Stimulated activated naive CD8-positive, alpha-beta T cell treated with anti-CD3 and anti-CD28 coated beads, Interleukin-15, amount 100 ng/mL, for 72 hours (primary cell): Measurements from ENCODE around the gene PIN4.

Experiments
- ATAC-seq: fragments of 150-1000 bp; cut with Tn5 transposase; 2 replicates; pipeline ENCODE4 v1.10.0; 2021; ENCODE audit warnings: mild to moderate bottlenecking, moderate library complexity
- DNase-seq, 2 donors: peaks; one replicate each; pipeline ENCODE4 v3.0.0; 2021 to 2022
- H3K27ac Mint-ChIP-seq, 2 donors: one replicate each; pipeline ENCODE4 v1.8.0; 2022; ENCODE audit warnings: mild to moderate bottlenecking in 2 of 2, mixed read lengths in 2 of 2, moderate library complexity in 2 of 2
- H3K27me3 Mint-ChIP-seq: one replicate; pipeline ENCODE4 v1.8.0; 2022; ENCODE audit warnings: mixed read lengths
- H3K4me1 Mint-ChIP-seq: one replicate; pipeline ENCODE4 v1.8.0; 2022; ENCODE audit warnings: mild to moderate bottlenecking, mixed read lengths
- H3K4me3 Mint-ChIP-seq, 2 donors: one replicate each; pipeline ENCODE4 v1.8.0; 2022; ENCODE audit warnings: mild to moderate bottlenecking in 2 of 2, mixed read lengths in 2 of 2, moderate library complexity in 1 of 2
- H3K9me3 Mint-ChIP-seq, 2 donors: one replicate each; pipeline ENCODE4 v1.8.0; 2022; ENCODE audit warnings: mixed read lengths in 2 of 2

PIN4 gene

DNA sequence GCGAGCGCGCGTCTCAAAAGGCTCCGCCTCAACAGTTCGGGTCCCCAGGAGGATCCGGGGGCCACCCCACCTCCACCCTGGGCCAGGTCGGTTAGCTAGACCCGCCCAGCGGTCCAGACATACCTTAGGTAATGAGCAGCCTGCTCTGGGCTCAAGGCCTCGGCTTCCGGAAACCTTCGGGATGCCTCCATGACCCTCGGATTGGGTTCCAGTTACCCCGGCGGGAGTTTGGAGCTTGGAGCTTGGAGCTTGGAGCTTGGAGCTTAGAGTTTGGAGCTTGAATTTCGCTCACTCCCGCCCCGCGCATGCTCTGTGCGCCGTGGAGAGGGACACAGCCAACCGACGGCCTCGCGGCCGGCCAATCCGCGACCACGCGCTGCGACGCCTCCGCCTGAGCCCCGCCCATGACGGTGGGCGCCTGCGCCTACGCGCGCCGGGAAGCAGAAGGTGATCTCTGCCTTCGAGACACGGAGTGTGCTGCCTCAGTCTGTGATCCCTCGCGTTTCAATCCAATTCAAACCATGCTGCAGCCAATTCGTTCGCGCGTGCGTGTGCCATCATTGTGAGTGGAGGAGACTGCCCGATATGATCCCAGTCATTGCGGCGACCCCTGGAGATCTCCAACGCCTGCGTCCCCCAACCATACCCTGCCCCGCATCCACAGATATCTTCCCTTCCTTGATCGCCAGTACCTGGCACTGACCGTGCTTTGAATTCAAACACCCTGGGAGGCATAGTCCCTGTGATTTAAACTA, 57.3 kb downstream of the PIN4 start, which contains the start of gene ERCC6L:
Gene ERCC6L, minus strand, starts transcription at position 307 of the 755 bp plus-strand sequence. Its CDS starts 116 bp downstream, at position 191.
- ATAC-seq, result peak; percentile 98
- Mint-ChIP-seq H3K4me3 (peak within 1 kb of the TSS; percentile 83 to 84), H3K27ac (peak within 1 kb of the TSS; percentile 27 to 59), H3K4me1 (peaks cover 13% of the 10 kb centered on the region), H3K27me3 (no peaks in the 10 kb centered on the region), H3K9me3 (no peaks in the 10 kb centered on the region)
- peak; percentile 84 to 89 for DNase-seq

DNA sequence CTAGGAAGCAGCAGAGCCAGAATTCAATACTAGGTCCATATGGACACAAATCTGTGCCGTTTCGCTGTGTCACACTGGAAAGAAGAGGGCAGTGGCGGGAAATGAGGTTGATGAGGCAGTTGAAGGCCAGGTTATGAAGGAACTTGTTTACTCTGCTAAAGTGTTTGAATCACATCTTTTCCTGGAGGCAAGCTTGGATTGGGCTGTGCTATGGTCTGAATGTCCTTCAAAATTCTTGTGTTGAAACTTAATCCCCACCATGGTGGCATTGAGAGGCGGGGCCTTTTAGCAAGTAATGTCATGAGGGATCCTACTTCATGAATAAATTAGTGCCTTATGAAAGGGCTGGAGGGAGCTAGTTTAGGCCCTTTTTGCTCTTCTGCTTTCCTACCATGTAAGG, 59.4 kb downstream of the PIN4 start:
- Mint-ChIP-seq H3K4me1 (peaks cover 13% of the 10 kb centered on the region), H3K9me3 (no peaks in the 10 kb centered on the region), H3K27ac (no peak overlapping the region), H3K4me3 (no peak overlapping the region), H3K27me3 (no peaks in the 10 kb centered on the region)
- DNase-seq, result no peak
- no peak for ATAC-seq

- Mint-ChIP-seq H3K4me3 (no peak overlapping the region), H3K4me1 (peaks cover under 1% of the 10 kb centered on the region), H3K27ac (no peak overlapping the region), H3K27me3 (no peaks in the 10 kb centered on the region), H3K9me3 (no peaks in the 10 kb centered on the region)
- ATAC-seq, result no peak
- DNase-seq, result no peak
These were observed 61.9 kb downstream of the PIN4 start for GRCh38 chrX:72243472-72243871.

DNA sequence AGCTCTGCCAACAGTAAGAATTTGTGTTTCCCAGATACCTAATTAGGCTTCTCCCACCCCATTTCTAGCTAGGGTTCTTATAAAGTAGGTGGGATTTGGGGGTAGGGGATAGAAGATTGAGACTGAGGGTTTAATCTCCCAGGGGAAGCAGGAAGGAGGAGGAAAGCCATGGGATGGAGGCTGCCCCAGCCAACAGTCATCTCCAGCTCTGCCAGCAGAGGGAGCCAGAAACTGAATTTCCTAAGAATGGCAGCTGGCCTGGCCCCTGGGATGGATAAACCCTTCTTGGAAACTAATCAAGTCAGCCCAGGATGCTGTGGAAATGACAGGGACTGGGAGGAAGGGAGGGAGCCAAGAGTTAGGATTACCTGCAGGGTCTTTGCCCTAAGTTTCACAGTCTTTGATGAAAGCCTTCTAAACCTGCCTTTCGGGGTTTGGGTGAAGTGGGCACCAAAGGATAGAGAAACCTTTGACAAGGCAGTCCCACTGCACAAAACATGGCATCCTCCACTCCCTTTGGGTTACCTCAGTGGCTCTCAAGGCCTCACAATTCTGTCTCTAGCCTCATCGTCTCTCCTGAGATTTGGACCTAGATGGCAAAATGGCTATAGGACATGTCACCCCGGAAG, 64.0 kb downstream of the PIN4 start:
- Mint-ChIP-seq H3K27me3 (no peaks in the 10 kb centered on the region), H3K9me3 (no peaks in the 10 kb centered on the region), H3K4me3 (no peak overlapping the region), H3K27ac (no peak overlapping the region), H3K4me1 (no peaks in the 10 kb centered on the region)
- ATAC-seq (no peak), DNase-seq (peak; percentile 13 to 27)

DNA sequence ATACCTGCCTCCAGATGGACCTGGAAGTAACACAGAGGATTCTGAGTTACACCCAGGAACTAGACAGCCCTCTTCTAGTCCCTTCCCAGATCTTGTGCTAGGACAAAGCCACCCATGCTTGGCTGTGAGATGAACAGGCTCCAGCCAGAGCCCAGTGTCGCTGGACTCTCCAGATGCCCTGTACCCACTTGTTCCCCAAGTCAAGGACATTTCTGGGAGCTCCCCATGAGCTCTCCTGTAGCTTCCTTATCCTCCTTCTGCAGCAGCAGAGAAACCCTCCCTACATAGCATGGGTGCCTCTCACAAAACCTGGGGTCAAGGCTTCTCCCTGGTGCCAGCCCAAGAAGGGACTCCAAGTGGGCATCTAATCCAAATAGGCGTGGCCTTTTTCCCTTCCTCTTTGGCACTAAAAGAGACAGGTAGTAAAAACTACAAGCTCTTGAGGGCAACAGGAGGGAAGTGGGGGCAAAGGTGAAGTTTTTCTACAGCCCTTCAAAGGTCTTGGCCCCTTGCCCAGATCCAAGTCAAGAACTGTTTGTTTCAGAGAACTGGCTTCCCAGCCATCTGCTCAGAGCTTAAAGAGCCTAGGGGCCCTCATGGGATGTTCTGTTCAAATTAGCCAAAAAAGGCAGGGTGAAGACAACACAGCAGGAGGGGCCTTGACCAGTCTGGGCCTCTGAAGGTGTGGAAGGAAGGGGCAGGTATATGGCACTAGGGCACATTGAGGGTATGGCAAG, 65.8 kb downstream of the PIN4 start:
- Mint-ChIP-seq H3K4me3 (no peak overlapping the region), H3K9me3 (no peaks in the 10 kb centered on the region), H3K27me3 (no peaks in the 10 kb centered on the region), H3K4me1 (no peaks in the 10 kb centered on the region), H3K27ac (no peak overlapping the region)
- DNase-seq (no peak), ATAC-seq (no peak)
